NCI-H748 (cell line): Measurements from ENCODE around the gene NUP93.
"Not testable (repeated sequence)": the region's sequence is repeated elsewhere in the genome, so short reads cannot be mapped to it uniquely, and the experiment has no call there.

Experiments
- DNase-seq: peaks from one replicate; lab custom pipeline; 2025; ENCODE audit not compliant: unreplicated experiment; lab: John Stamatoyannopoulos, UW

Gene NUP93

GRCh38 chr16:56708525-56709442, 21.1 kb upstream of the NUP93 start:
- DNase-seq, result no peak

GRCh38 chr16:56709443-56710040, 20.4 kb upstream of the NUP93 start:
- no peak for DNase-seq

GRCh38 chr16:56710181-56710737, 19.7 kb upstream of the NUP93 start:
- DNase-seq, result no peak

- no peak for DNase-seq
Observed at GRCh38 chr16:56711862-56712261, 18.1 kb upstream of the NUP93 start.

GRCh38 chr16:56713794-56714193, 16.1 kb upstream of the NUP93 start:
- no peak for DNase-seq

GRCh38 chr16:56715126-56715525, 14.8 kb upstream of the NUP93 start:
- DNase-seq, result no peak

GRCh38 chr16:56716761-56717160, 13.2 kb upstream of the NUP93 start:
- no peak for DNase-seq

GRCh38 chr16:56717532-56717931, 12.4 kb upstream of the NUP93 start:
- not testable (repeated sequence) for DNase-seq

GRCh38 chr16:56722200-56722842, 7.6 kb upstream of the NUP93 start:
- DNase-seq, result no peak

- no peak for DNase-seq
Observed at GRCh38 chr16:56724191-56724590, 5.7 kb upstream of the NUP93 start.

GRCh38 chr16:56726283-56726682, 3.6 kb upstream of the NUP93 start:
- DNase-seq, result no peak

GRCh38 chr16:56726926-56727325, 3.0 kb upstream of the NUP93 start:
- no peak for DNase-seq

GRCh38 chr16:56728027-56728426, 1.9 kb upstream of the NUP93 start:
- no peak for DNase-seq

- peak; percentile 26 for DNase-seq
Observed at GRCh38 chr16:56728980-56729734, 772 bp upstream of the NUP93 start.

GRCh38 chr16:56732366-56732765, 2.4 kb downstream of the NUP93 start:
- DNase-seq, result no peak

- DNase-seq, result no peak
Observed at GRCh38 chr16:56732832-56733231, 2.9 kb downstream of the NUP93 start.

GRCh38 chr16:56734429-56734828, 4.5 kb downstream of the NUP93 start:
- DNase-seq, result no peak

GRCh38 chr16:56736476-56736875, 6.5 kb downstream of the NUP93 start:
- DNase-seq, result no peak

GRCh38 chr16:56737539-56737938, 7.6 kb downstream of the NUP93 start:
- no peak for DNase-seq

- no peak for DNase-seq
Observed at GRCh38 chr16:56738221-56738620, 8.3 kb downstream of the NUP93 start.

- DNase-seq, result not testable (repeated sequence)
Observed at GRCh38 chr16:56739378-56739777, 9.4 kb downstream of the NUP93 start.
